Neural crest cell (in vitro differentiated cells): Measurements from ENCODE around the gene WDR86. TPM values are rescaled to one million over a fixed set of nuclear protein-coding genes. Genes with fewer than 3 reads are reported as not detected.
A peak's percentile ranks its signal among the peaks of the same experiment; 100 is the strongest.

Experiments
- DNase-seq: peaks from one replicate; pipeline ENCODE4 v3.0.0; 2021; ENCODE audit warnings: low read depth, mixed read lengths, low spot score
- H3K27ac Mint-ChIP-seq: one replicate; pipeline ENCODE4 v1.8.0; 2021; ENCODE audit warnings: mild to moderate bottlenecking, mixed read lengths; ENCODE audit not compliant: unreplicated experiment
- H3K27me3 Mint-ChIP-seq: 2 replicates; pipeline ENCODE4 v1.8.0; 2021; ENCODE audit warnings: low read depth, mild to moderate bottlenecking, mixed read lengths
- H3K36me3 Mint-ChIP-seq: 2 replicates; pipeline ENCODE4 v1.8.0; 2021; ENCODE audit warnings: low read depth, mild to moderate bottlenecking, mixed read lengths
- H3K4me1 Mint-ChIP-seq: 2 replicates; pipeline ENCODE4 v1.8.0; 2021; ENCODE audit warnings: mixed read lengths
- H3K4me3 Mint-ChIP-seq: one replicate; pipeline ENCODE4 v1.8.0; 2021; ENCODE audit warnings: mild to moderate bottlenecking, mixed read lengths
- H3K9me3 Mint-ChIP-seq: 2 replicates; pipeline ENCODE4 v1.8.0; 2021; ENCODE audit warnings: mixed read lengths
- CTCF ChIP-seq: fragments of 200-600 bp; sonication (generic); conservative IDR thresholded peaks from 2 replicates; pipeline ENCODE4 v1.5.0; 2021; ENCODE audit warnings: antibody characterized with exemption, mild to moderate bottlenecking
- microRNA-seq: library from miRNA; unstranded; fragments of <30 nt; microRNA quantifications from one replicate; pipeline ENCODE4, GENCODE V29; 2020
- total RNA-seq: library from RNA; stranded (reverse); gene quantifications from 2 replicates; pipeline ENCODE4 v1.2.1, GENCODE V29; 2021

Gene WDR86
- total RNA-seq, 1 donor from 2014 or later = 29.8 TPM

- Mint-ChIP-seq H3K36me3 (no peaks in the 10 kb centered on the region), H3K4me3 (peak overlapping the region; percentile 1), H3K4me1 (peaks cover 4% of the 10 kb centered on the region), H3K27ac (no peak overlapping the region), H3K9me3 (no peaks in the 10 kb centered on the region), H3K27me3 (peaks cover 13% of the 10 kb centered on the region)
- TF ChIP-seq CTCF = no peak
- no peak for DNase-seq
Observed at GRCh38 chr7:151338809-151339208, 71.0 kb downstream of the WDR86 start.

- Mint-ChIP-seq H3K4me3 (no peak overlapping the region), H3K27ac (no peak overlapping the region), H3K9me3 (no peaks in the 10 kb centered on the region), H3K27me3 (peaks cover 13% of the 10 kb centered on the region), H3K36me3 (no peaks in the 10 kb centered on the region), H3K4me1 (peaks cover 3% of the 10 kb centered on the region)
- DNase-seq = no peak
- no peak for TF ChIP-seq CTCF
Observed at GRCh38 chr7:151337346-151337745, 72.5 kb downstream of the WDR86 start.

GRCh38 chr7:151336027-151336708 is 73.7 kb downstream of the WDR86 start:
- H3K27ac Mint-ChIP-seq = no peak overlapping the region
- H3K9me3 Mint-ChIP-seq = no peaks in the 10 kb centered on the region
- H3K27me3 Mint-ChIP-seq = peaks cover 13% of the 10 kb centered on the region
- no peaks in the 10 kb centered on the region for H3K4me1 Mint-ChIP-seq
- H3K36me3 Mint-ChIP-seq = no peaks in the 10 kb centered on the region
- H3K4me3 Mint-ChIP-seq = no peak overlapping the region
- no peak for DNase-seq
- TF ChIP-seq CTCF = no peak

GRCh38 chr7:151334628-151335027 is 75.2 kb downstream of the WDR86 start:
- Mint-ChIP-seq H3K4me1 (no peaks in the 10 kb centered on the region), H3K4me3 (no peak overlapping the region), H3K36me3 (no peaks in the 10 kb centered on the region), H3K9me3 (no peaks in the 10 kb centered on the region), H3K27me3 (peaks cover 5% of the 10 kb centered on the region), H3K27ac (peak overlapping the region; percentile 57)
- TF ChIP-seq CTCF = no peak
- DNase-seq = no peak

Small RNA genes lying within 50 kb of the gene (microRNA-seq; reads per million reads assigned to microRNA genes)
- not detected for gene MIR3907

Other genes with a start within 250 kb of the WDR86 start
- 2.0 and 2.4 TPM in 2 replicates for gene GBX1, start 242.3 kb downstream of the WDR86 start, total RNA-seq
- gene ASB10, start 222.8 kb downstream of the WDR86 start, total RNA-seq = not detected in 2 replicates
- gene H2BK1, start 199.6 kb downstream of the WDR86 start, total RNA-seq = not detected in 2 replicates
- 67.0 and 68.2 TPM in 2 replicates for gene ABCF2, start 182.8 kb downstream of the WDR86 start, total RNA-seq
- gene CHPF2, start 177.6 kb downstream of the WDR86 start, total RNA-seq = 33.1 and 34.1 TPM in 2 replicates
- gene SMARCD3, start 161.3 kb downstream of the WDR86 start, total RNA-seq = 46.7 and 50.7 TPM in 2 replicates
- gene NUB1, start 68.2 kb downstream of the WDR86 start, total RNA-seq = 32.6 and 33.2 TPM in 2 replicates
- gene CRYGN, start 30.1 kb upstream of the WDR86 start, total RNA-seq = 0.16 and 0.32 TPM in 2 replicates
- gene RHEB, start 109.9 kb upstream of the WDR86 start, total RNA-seq = 92.9 and 108 TPM in 2 replicates